Measurements from ENCODE around the gene SOWAHB. TPM values are rescaled to one million over a fixed set of nuclear protein-coding genes. Genes with fewer than 3 reads are reported as not detected.
A peak's percentile ranks its signal among the peaks of the same experiment; 100 is the strongest.

SOWAHB gene
- total RNA-seq: not detected

DNA sequence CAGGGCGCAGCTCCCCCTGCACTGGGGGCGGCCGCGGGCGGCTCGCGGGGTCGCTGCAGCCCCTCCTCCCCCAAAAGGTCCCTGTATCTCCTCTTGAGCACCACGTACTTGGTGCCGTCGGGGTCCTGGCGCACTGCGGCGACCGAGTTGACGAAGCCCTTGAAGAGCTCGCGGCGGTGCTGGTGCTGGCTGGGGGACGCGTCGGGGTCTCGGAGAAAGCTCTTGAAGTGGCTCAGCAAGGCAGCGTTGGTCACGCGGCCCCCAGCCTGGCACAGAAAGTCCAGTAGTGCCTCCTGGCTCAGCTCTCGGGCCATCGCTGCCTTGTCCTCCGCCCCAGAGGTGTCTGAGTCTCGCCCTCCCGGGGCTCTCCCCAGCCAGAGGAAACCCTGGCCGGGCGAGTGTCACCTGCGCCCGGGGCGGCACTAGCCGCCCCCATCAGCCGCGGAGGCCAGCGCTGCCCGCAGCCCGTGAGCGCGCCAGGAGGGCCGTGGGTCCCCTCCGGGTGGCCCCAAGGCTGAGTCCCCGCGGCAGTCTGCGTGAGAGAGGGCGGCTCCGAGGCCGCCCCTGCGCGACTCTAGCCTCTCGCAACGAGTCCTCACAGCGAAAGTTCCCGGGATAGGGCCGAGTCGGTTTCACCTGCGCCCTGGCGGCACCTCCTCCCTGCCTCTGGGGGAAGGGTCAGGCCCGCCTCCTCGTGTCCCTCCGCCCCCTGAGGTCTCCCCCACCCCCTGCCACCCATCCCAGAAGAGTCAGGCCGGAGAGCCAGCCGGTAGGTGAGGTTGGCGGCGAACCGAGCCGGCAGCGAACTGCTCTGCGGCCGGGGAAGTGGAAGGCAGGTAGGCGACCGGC, at the start of gene SOWAHB:
Gene SOWAHB, minus strand, starts transcription at position 609 of the 849 bp plus-strand sequence. Its CDS starts 295 bp downstream, at position 314.
- H3K9me3 ChIP-seq: no peaks in the 10 kb centered on the region
- peak within 1 kb of the TSS; percentile 54 to 64 (median 56) for H3K4me3 ChIP-seq
- DNase-seq (ENCODE audit: extremely low spot score): no peak
- H3K27me3 ChIP-seq: peaks cover 0 to 65% (median 21%) of the 10 kb centered on the region in 4 donors
- H3K27ac ChIP-seq (replicated peaks in 1 of 4): no peak within 1 kb of the TSS
- TF ChIP-seq POLR2AphosphoS5 (IDR thresholded peaks at IDR 0.05): no peak
- no peak for TF ChIP-seq CTCF (IDR thresholded peaks at IDR 0.05)
- no peak for TF ChIP-seq EP300 (IDR thresholded peaks at IDR 0.05)
- TF ChIP-seq POLR2A (IDR thresholded peaks at IDR 0.05; ENCODE audit: low read depth): no peak
- intact Hi-C loops (cut with DNase I): no loop called here
- 3% methylated on average over 11 of the region's 76 CpGs for WGBS
- H3K4me1 ChIP-seq: peaks cover 4 to 25% (median 20%) of the 10 kb centered on the region in 4 donors
- no peaks in the 10 kb centered on the region for H3K36me3 ChIP-seq

DNA sequence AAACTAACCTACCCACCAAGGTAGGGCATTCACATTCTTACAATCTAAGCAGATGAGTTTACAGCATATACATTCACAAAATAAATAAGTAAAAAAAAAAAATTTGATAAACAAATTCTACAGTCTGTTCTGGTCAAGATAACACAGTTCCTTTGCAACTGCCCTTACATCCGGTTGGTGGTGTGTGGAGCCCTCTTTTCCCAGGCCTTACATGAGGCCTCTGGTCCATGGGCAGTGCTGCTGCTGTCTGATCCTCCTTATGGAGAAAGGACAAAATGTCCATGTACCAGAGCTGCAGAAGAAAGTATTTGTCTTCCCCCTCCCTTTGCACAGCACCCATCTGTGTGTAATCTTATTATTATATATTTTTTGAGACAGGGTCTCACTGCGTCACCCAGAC, 49.4 kb upstream of the SOWAHB start:
- Histone ChIP-seq H3K27me3 (no peaks in the 10 kb centered on the region), H3K4me3 (no peak overlapping the region), H3K4me1 (peaks cover 5 to 33% (median 30%) of the 10 kb centered on the region in 4 donors), H3K9me3 (peaks cover 0 to 3% (median 0%) of the 10 kb centered on the region in 4 donors), H3K36me3 (no peaks in the 10 kb centered on the region), H3K27ac (replicated peaks in 1 of 4) (no peak overlapping the region)
- DNase-seq (ENCODE audit: extremely low spot score): no peak
- 89% methylated on average over 2 of the region's 2 CpGs for WGBS
- TF ChIP-seq EP300 (IDR thresholded peaks at IDR 0.05) (no peak), CTCF (IDR thresholded peaks at IDR 0.05) (no peak), POLR2AphosphoS5 (IDR thresholded peaks at IDR 0.05) (no peak), POLR2A (IDR thresholded peaks at IDR 0.05; ENCODE audit: low read depth) (no peak)
- intact Hi-C loops (cut with DNase I): loop anchor here (10.0 kb wide), 1 partner anchor 97 kb away; no protein-coding TSS in a partner anchor

DNA sequence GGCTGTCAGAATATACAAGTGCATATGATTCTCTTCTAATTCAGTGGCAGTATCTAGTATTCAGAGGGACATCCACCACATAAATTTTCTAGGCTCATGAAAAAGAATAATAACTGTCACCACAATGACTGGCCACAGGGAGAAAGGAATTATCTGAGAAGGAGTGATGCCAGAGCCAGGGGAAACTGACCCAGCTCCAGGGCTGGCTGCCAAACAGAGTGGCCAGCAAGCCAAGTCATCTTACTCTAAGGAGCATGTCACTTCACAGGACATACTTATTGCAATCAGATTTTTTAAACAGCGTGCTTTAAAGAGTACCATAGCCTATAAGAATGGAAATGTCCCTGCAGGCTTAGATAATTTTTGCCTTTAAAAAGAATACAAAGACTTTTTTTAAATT, 45.8 kb upstream of the SOWAHB start:
- no peak for TF ChIP-seq EP300 (IDR thresholded peaks at IDR 0.05)
- TF ChIP-seq POLR2AphosphoS5 (IDR thresholded peaks at IDR 0.05): no peak
- no peak for TF ChIP-seq CTCF (IDR thresholded peaks at IDR 0.05)
- no peak for TF ChIP-seq POLR2A (IDR thresholded peaks at IDR 0.05; ENCODE audit: low read depth)
- DNase-seq (ENCODE audit: extremely low spot score): no peak
- intact Hi-C loops (cut with DNase I): loop anchor here (10.0 kb wide), 1 partner anchor 101 kb away; no protein-coding TSS in a partner anchor
- 88% methylated on average over 1 of the region's 1 CpG for WGBS
- peaks cover 0 to 3% (median 0%) of the 10 kb centered on the region in 4 donors for H3K9me3 ChIP-seq
- H3K4me1 ChIP-seq: peaks cover 5 to 15% (median 14%) of the 10 kb centered on the region in 4 donors
- no peak overlapping the region for H3K27ac ChIP-seq (replicated peaks in 1 of 4)
- no peaks in the 10 kb centered on the region for H3K27me3 ChIP-seq
- H3K4me3 ChIP-seq: no peak overlapping the region
- no peaks in the 10 kb centered on the region for H3K36me3 ChIP-seq

- peaks cover 2 to 9% (median 8%) of the 10 kb centered on the region in 4 donors for H3K4me1 ChIP-seq
- TF ChIP-seq CTCF (IDR thresholded peaks at IDR 0.05): no peak
- no peak for TF ChIP-seq POLR2AphosphoS5 (IDR thresholded peaks at IDR 0.05)
- no peak for TF ChIP-seq POLR2A (IDR thresholded peaks at IDR 0.05; ENCODE audit: low read depth)
- no peak for TF ChIP-seq EP300 (IDR thresholded peaks at IDR 0.05)
- no peaks in the 10 kb centered on the region for H3K27me3 ChIP-seq
- no peak overlapping the region for H3K4me3 ChIP-seq
- WGBS: 70% methylated on average over 6 of the region's 6 CpGs
- no peak overlapping the region for H3K27ac ChIP-seq (replicated peaks in 1 of 4)
- intact Hi-C loops (cut with DNase I): loop anchor here (10.0 kb wide), 1 partner anchor 102 kb away; no protein-coding TSS in a partner anchor
- DNase-seq (ENCODE audit: extremely low spot score): no peak
- no peaks in the 10 kb centered on the region for H3K36me3 ChIP-seq
- peaks cover 0 to 3% (median 0%) of the 10 kb centered on the region in 4 donors for H3K9me3 ChIP-seq
Observed at GRCh38 chr4:76943129-76943620, 45.2 kb upstream of the SOWAHB start.

Data from esophagus muscularis mucosa (tissue), 4 donors.